C4-2B (cell line): ENCODE data around the gene TYRO3.
A peak's percentile ranks its signal among the peaks of the same experiment; 100 is the strongest.

Source experiments
- H3K27ac ChIP-seq: fragments of 450-650 bp; 2 replicates; pipeline ENCODE4 v1.5.1; 2017
- ZFX ChIP-seq: fragments of 450-650 bp; IDR thresholded peaks from 2 replicates; pipeline ENCODE4 v1.6.1; 2017
- TF ChIP-seq, protein P1 (sequence below): fragments of 450-650 bp; conservative IDR thresholded peaks from 2 replicates; pipeline ENCODE4 v1.5.1; 2017; ENCODE audit warnings: mild to moderate bottlenecking

TYRO3 gene

GRCh38 chr15:41620536-41621199, 61.7 kb downstream of the TYRO3 start:
- H3K27ac ChIP-seq = peak overlapping the region; percentile 97

DNA sequence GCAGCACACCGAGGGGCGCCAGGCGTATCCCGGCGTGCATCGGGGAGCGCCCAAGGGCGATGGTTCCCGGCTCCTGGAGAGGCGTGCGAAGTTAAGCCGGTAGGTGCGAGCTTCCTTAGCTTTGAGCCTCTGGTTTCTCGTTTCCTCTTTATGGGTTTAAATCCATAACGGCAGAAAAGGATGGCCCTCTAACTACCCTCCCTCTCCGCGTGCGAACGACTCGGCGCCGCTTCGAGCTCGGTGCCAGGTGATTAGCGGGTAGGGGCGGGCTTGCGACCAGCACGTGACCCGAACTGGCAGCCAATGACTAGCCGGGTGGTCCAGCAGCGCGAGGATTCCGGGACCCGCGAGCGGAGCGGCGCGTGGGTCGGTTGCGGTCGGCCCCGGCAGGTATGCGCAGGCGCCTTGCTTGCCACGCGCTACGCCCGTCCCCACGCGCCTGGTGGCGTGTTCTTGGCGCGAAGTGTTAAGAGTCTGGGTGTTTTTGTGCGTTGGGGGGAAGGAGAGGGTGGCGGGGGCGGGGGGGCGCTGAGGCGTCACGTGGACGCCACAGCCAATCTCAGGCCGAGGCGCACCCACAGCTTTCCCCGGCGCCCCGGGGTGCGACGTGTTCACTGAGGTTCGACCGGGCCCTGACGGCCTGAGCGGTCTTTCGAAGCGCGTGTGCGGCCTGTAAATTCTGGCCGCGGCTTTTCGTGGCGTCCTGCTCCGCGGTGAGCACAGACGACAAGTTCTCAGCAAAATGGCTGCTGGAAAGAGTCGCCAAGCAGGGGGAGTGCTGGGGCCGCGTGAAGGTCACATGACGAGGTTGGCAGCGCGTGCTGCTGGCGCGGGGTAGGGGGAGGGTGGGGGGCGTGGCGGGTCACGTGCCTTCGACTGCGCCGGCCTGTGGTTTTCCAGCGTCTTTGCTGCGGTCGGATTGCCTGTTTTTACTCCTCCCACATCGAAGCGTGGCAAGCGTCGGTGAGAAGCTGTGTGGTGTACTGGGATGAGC, 62.5 kb downstream of the TYRO3 start:
- TF ChIP-seq ZFX = peak; percentile 54
- TF ChIP-seq, protein P1, sequence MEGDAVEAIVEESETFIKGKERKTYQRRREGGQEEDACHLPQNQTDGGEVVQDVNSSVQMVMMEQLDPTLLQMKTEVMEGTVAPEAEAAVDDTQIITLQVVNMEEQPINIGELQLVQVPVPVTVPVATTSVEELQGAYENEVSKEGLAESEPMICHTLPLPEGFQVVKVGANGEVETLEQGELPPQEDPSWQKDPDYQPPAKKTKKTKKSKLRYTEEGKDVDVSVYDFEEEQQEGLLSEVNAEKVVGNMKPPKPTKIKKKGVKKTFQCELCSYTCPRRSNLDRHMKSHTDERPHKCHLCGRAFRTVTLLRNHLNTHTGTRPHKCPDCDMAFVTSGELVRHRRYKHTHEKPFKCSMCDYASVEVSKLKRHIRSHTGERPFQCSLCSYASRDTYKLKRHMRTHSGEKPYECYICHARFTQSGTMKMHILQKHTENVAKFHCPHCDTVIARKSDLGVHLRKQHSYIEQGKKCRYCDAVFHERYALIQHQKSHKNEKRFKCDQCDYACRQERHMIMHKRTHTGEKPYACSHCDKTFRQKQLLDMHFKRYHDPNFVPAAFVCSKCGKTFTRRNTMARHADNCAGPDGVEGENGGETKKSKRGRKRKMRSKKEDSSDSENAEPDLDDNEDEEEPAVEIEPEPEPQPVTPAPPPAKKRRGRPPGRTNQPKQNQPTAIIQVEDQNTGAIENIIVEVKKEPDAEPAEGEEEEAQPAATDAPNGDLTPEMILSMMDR = no peak

More at GRCh38 chr15:41620536-41621199, 61.7 kb downstream of the TYRO3 start:
- TF ChIP-seq, protein P1 = no peak
- TF ChIP-seq ZFX = no peak

DNA sequence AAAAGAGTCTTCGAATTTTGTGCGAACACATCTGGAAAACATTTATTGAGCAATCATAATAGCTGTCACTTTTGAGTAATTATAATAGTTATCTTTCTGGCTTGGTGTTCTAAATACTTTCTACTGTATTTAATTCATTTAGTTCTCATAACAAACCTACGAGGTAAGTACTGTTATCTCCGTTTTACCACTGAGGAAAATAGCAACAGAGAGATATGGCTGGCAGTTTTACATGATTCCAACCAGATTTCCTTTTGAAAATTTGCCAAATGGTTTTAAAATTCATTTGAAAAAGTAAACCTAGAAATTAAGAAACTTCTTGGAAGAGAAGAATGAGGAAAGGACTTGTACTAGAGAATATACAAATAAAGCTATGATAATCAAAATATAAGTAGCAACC, 63.9 kb downstream of the TYRO3 start:
- H3K27ac ChIP-seq = no peak overlapping the region
- TF ChIP-seq, protein P1 = no peak
- TF ChIP-seq ZFX = no peak

More for the DNA sequence above, 62.5 kb downstream of the TYRO3 start:
- H3K27ac ChIP-seq = peak overlapping the region; percentile 97

GRCh38 chr15:41627203-41627602, 68.2 kb downstream of the TYRO3 start:
- no peak overlapping the region for H3K27ac ChIP-seq
- no peak for TF ChIP-seq ZFX
- TF ChIP-seq, protein P1 = no peak

- TF ChIP-seq, protein P1 = no peak
- TF ChIP-seq ZFX = no peak
- no peak overlapping the region for H3K27ac ChIP-seq
Observed at GRCh38 chr15:41629463-41629862, 70.5 kb downstream of the TYRO3 start.

- no peak for TF ChIP-seq ZFX
- TF ChIP-seq, protein P1 = no peak
- no peak overlapping the region for H3K27ac ChIP-seq
Observed at GRCh38 chr15:41629883-41630282, 70.9 kb downstream of the TYRO3 start.
